Neural progenitor cell (in vitro differentiated cells): ENCODE data around the gene ITGA3.

Experiments
- EZH2 ChIP-seq: fragments of 200-600 bp; sonication (generic); IDR thresholded peaks from 2 replicates; pipeline ENCODE4 v1.6.1; 2017; ENCODE audit warnings: antibody characterized with exemption, mild to moderate bottlenecking, moderate library complexity
- TF ChIP-seq, protein P1 (sequence below): fragments of 200-600 bp; sonication (generic); IDR thresholded peaks from 2 replicates; pipeline ENCODE4 v1.5.1; 2017; ENCODE audit warnings: antibody characterized with exemption, mild to moderate bottlenecking

DNA sequence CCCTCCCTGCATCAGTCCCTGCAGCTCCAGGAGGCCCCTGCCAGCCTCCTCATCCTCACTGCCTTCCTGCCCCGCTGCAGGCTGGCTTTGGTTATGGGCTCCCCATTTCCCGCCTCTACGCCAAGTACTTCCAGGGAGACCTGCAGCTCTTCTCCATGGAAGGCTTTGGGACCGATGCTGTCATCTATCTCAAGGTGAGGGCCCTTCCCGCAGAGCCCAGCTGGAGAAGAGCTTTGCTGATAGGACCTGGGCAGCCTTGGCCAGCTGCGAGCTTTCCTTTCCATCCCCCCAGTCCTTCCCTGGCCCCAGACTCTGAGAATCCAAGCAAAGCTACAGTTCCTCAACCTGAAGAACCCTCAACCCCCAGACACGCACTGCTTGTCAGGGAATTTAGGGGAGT, 53.3 kb downstream of the ITGA3 start:
- TF ChIP-seq, protein P1, sequence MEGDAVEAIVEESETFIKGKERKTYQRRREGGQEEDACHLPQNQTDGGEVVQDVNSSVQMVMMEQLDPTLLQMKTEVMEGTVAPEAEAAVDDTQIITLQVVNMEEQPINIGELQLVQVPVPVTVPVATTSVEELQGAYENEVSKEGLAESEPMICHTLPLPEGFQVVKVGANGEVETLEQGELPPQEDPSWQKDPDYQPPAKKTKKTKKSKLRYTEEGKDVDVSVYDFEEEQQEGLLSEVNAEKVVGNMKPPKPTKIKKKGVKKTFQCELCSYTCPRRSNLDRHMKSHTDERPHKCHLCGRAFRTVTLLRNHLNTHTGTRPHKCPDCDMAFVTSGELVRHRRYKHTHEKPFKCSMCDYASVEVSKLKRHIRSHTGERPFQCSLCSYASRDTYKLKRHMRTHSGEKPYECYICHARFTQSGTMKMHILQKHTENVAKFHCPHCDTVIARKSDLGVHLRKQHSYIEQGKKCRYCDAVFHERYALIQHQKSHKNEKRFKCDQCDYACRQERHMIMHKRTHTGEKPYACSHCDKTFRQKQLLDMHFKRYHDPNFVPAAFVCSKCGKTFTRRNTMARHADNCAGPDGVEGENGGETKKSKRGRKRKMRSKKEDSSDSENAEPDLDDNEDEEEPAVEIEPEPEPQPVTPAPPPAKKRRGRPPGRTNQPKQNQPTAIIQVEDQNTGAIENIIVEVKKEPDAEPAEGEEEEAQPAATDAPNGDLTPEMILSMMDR: no peak
- TF ChIP-seq EZH2: no peak
